Measurements from ENCODE around the gene MAD1L1. TPM values are rescaled to one million over a fixed set of nuclear protein-coding genes. Genes with fewer than 3 reads are reported as not detected.

MAD1L1 gene
- total RNA-seq, 4 donors from 2014 or later, result 21.0 to 49.7 (median 29.8) TPM

DNA sequence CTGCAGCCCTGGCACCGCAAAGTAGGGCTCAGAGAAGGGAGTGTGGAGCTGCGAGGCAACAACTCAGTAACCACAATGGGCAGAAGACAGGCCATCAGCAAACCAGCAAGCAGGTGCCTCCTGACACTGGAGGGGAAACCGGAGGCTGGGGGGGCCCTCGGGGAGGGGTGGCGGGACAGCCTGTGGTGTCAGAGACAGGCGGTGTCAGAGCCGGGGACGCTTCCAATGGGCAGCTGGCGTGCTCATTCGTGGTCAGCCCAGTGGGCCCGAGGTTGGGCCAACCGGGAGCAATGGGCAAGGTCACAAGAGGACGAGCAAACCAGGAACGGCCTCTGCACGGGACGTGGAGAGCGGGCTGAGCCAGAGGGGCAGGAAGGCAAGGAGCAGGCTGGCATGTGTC is 158.1 kb downstream of the MAD1L1 start:
- TF ChIP-seq, protein P1, sequence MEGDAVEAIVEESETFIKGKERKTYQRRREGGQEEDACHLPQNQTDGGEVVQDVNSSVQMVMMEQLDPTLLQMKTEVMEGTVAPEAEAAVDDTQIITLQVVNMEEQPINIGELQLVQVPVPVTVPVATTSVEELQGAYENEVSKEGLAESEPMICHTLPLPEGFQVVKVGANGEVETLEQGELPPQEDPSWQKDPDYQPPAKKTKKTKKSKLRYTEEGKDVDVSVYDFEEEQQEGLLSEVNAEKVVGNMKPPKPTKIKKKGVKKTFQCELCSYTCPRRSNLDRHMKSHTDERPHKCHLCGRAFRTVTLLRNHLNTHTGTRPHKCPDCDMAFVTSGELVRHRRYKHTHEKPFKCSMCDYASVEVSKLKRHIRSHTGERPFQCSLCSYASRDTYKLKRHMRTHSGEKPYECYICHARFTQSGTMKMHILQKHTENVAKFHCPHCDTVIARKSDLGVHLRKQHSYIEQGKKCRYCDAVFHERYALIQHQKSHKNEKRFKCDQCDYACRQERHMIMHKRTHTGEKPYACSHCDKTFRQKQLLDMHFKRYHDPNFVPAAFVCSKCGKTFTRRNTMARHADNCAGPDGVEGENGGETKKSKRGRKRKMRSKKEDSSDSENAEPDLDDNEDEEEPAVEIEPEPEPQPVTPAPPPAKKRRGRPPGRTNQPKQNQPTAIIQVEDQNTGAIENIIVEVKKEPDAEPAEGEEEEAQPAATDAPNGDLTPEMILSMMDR (IDR thresholded peaks at IDR 0.05; ENCODE audit: low read depth), result no peak

DNA sequence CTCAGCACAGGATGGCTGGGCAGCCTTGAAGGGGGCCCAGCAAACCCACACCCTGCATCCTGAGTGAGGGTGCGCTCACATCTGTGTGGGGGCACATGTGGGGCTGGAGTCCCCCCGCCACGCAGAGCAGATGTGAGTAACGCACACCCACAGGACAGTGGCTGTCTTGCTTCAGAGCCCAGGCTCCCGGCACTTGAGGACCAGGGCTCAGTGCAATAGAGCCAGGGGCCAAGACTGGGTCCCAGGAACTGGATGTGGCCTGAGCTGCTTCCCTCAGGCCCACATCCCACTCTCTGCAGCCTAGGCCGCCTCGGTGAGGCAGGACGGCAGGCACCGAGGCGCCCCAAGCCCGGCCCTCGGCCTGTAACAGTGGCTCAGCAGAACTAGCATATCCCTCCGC is 159.9 kb downstream of the MAD1L1 start:
- TF ChIP-seq, protein P1 (IDR thresholded peaks at IDR 0.05; ENCODE audit: low read depth), result no peak

DNA sequence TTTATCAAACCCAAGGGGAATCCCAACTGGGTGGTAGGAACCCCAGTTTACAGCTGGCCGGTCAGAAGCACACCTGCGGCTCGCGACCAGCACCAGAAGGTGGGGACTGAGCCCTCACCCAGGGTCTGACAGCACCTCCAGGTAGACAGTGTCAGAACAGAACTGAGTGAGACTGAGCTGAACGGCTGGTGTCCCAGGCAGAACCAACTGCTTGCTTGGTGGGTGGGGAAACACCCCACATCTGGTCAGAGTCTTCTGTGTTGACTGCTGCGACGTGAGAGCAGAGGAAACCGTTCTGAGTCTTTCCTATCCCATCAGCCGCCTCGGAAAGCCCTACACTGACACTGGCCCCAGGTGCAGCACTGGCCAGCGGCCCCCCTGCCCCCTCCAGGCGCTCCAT is 160.7 kb downstream of the MAD1L1 start:
- TF ChIP-seq, protein P1 (IDR thresholded peaks at IDR 0.05; ENCODE audit: low read depth), result no peak

DNA sequence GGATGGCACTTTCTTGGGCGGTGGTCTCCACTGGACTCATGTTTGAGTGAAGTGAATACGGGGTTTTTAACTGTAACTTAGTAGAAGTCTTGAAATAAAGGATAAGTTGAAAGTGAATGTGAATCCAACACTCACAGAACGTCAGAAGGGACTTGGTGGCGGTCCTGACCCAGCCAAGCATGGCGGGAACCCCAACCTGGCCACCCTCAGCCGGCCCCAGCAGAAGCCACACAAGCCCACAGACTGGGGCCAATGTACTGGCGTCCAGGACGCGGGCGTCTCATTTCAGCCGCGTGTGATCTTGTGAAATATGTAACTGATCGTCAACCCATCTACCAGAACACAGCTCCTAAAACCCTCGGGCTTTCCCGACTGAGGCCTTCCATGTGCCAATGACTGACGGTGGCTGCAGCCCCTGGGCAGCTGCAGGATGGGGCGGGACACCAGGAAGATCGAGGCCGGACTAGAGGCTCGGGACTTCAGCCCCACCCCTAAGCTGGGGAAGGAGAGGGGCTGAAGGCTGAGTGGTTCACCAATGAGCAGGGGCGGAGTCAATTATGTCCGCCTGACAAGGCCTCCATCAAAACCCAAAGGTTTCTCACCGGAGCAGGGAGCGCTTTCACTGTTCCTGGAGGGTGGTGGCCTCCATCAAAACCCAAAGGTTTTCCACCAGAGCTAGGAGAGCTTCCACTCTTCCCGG is 161.5 kb downstream of the MAD1L1 start:
- TF ChIP-seq, protein P1 (IDR thresholded peaks at IDR 0.05; ENCODE audit: low read depth), result no peak

DNA sequence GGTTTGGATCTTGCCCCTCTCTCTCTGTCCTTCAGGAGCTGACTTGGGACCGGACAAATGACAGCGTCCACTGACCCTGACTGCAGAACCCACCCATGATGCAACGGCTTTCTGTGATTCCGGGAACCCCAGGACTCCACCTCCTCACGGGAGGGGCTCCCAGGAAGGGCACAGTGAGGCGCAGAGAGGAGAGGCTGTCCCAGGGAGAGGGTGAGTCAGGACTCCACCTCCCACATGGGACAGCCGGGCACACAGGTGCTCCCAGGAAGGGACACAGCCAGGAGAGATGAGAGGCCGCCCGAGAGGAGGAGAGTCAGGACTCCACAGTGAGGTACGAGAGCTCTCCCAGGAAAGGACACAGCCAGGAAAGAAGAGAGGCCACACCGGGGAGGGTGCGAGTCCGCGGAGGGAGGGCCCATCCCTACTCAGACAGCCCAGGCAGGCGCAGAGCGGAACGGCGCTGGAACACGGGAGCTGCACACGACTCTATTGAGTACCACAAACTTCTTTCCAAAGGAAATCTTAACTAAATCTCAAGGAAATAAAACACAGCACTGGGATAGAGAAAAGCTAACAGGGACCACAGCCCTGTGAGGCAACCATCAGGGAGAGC is 162.5 kb downstream of the MAD1L1 start:
- TF ChIP-seq, protein P1 (IDR thresholded peaks at IDR 0.05; ENCODE audit: low read depth), result no peak

DNA sequence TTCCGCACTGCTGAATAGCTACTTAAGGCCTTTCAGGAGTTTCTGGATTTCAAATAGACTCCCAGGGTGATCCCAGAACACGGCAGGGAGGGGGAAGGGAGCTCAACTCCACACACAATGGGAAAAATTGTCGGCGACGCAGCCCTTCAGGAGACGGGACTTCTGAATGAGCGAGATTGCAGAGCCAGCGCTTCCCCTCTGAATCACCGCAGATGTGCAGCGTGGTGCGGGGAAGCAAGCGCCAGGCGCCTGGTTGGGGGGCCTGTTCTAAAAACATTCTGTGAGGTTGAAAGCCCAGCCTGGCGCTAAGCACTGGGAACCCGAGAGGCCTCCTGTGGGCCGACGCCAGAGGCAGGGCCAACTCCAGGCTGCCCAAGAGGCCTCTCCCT is 163.3 kb downstream of the MAD1L1 start:
- TF ChIP-seq, protein P1 (IDR thresholded peaks at IDR 0.05; ENCODE audit: low read depth), result no peak

DNA sequence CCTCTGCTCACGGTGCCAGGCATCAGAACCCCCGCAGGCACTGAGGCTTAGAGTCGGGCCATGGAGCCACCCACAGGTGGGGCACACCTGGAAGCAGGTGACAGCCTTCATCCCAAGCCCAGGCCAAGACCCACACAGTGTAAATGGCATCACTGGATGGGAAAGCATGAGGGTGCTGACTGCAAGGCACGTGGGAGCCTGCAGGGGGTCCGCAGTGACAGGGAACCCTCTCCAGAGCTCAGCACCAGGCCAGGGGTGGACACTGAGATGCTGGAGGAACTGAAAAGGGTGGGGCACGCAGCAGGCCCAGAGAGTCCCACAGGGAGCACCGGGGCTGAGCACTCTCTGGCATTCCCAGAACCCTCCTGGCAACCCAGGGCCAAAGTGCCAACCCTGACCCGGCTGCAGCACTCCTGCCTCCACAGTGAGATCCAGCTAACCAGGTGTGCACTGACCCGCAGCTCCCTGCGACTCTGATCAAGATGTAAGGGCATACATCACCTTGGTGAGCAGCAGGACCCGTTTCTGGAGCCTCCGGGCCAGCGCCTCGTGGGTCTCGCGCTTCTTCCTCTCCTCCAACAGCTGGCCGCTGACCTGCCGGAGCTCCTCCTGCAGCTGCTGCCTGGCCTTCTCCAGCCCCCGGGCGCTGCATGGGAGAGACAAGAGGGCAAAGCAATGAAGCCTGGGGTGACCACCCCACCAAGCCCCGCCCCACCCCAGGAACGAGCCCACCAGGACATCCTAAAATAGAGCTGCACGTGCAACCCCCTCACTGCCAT is 163.9 kb downstream of the MAD1L1 start:
- TF ChIP-seq, protein P1 (IDR thresholded peaks at IDR 0.05; ENCODE audit: low read depth), result no peak
